ENCODE results near the gene SOCS7. TPM values are rescaled to one million over a fixed set of nuclear protein-coding genes. Genes with fewer than 3 reads are reported as not detected.

SOCS7 gene
- total RNA-seq, 1 donor from 2014 or later = 33.3 TPM

DNA sequence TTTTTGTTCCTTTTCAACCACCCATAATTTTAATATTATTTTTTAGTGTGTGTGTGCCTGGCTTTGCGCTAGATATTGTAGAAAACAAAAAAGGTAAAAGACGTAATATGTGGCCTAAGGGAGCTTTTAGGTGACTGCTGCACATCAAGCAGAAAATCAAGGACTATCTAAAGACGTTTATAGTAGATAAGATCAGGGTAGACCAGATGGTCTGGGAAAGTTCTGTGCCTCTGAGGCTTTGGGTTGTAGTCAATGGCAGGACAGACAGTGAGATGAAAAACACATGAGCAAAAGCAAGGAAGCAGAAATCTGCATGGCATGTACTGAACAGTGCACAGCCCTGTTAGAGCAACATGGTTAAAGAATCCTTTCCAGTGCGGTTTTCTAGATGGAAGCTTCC, 49.8 kb downstream of the SOCS7 start:
- DNase-seq = no peak
- Mint-ChIP-seq H3K36me3 (ENCODE audit: unreplicated experiment) (peaks cover 5% of the 10 kb centered on the region), H3K27ac (ENCODE audit: unreplicated experiment) (no peak overlapping the region), H3K27me3 (ENCODE audit: unreplicated experiment) (no peaks in the 10 kb centered on the region), H3K9me3 (ENCODE audit: unreplicated experiment) (peaks cover 4% of the 10 kb centered on the region), H3K4me1 (ENCODE audit: low read depth, unreplicated experiment) (peaks cover 10% of the 10 kb centered on the region), H3K4me3 (ENCODE audit: unreplicated experiment) (no peak overlapping the region)
- TF ChIP-seq CTCF (IDR thresholded peaks at IDR 0.05; ENCODE audit: partially characterized antibody, unreplicated experiment) = no peak

DNA sequence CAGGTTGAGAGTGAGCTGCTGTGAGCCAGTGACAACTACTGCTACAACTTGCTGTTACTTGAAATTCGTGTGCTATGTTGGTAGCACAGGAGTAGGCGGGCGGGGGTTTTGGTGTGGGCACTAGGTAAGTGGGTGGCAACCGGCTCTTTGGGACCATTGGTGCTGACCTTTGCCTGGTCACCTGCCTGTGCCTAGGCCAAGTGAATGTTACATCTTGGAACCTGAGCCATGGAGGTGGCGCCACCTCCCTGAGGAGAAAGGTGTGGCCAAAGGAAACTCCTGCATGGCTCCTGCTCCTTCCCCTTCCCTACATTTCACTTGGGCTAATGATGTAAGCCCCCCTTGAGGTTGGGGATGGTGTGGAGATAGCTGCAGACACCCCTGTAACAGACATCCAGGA, 51.3 kb downstream of the SOCS7 start:
- Mint-ChIP-seq H3K27ac (ENCODE audit: unreplicated experiment) (peak overlapping the region; percentile 59), H3K27me3 (ENCODE audit: unreplicated experiment) (no peaks in the 10 kb centered on the region), H3K9me3 (ENCODE audit: unreplicated experiment) (peaks cover 2% of the 10 kb centered on the region), H3K4me3 (ENCODE audit: unreplicated experiment) (no peak overlapping the region), H3K4me1 (ENCODE audit: low read depth, unreplicated experiment) (peaks cover 10% of the 10 kb centered on the region), H3K36me3 (ENCODE audit: unreplicated experiment) (no peaks in the 10 kb centered on the region)
- no peak for TF ChIP-seq CTCF (IDR thresholded peaks at IDR 0.05; ENCODE audit: partially characterized antibody, unreplicated experiment)
- DNase-seq = no peak

- no peak for TF ChIP-seq CTCF (IDR thresholded peaks at IDR 0.05; ENCODE audit: partially characterized antibody, unreplicated experiment)
- no peak for DNase-seq
- Mint-ChIP-seq H3K4me1 (ENCODE audit: low read depth, unreplicated experiment) (peaks cover 10% of the 10 kb centered on the region), H3K9me3 (ENCODE audit: unreplicated experiment) (peaks cover 2% of the 10 kb centered on the region), H3K27ac (ENCODE audit: unreplicated experiment) (no peak overlapping the region), H3K27me3 (ENCODE audit: unreplicated experiment) (no peaks in the 10 kb centered on the region), H3K36me3 (ENCODE audit: unreplicated experiment) (no peaks in the 10 kb centered on the region), H3K4me3 (ENCODE audit: unreplicated experiment) (peak overlapping the region; percentile 47)
These were observed 51.8 kb downstream of the SOCS7 start for GRCh38 chr17:38403491-38403890.

- no peak for DNase-seq
- H3K36me3 Mint-ChIP-seq (ENCODE audit: unreplicated experiment) = no peaks in the 10 kb centered on the region
- peak overlapping the region; percentile 7 for H3K27ac Mint-ChIP-seq (ENCODE audit: unreplicated experiment)
- H3K4me1 Mint-ChIP-seq (ENCODE audit: low read depth, unreplicated experiment) = peaks cover 10% of the 10 kb centered on the region
- peaks cover 2% of the 10 kb centered on the region for H3K9me3 Mint-ChIP-seq (ENCODE audit: unreplicated experiment)
- H3K27me3 Mint-ChIP-seq (ENCODE audit: unreplicated experiment) = no peaks in the 10 kb centered on the region
- no peak for TF ChIP-seq CTCF (IDR thresholded peaks at IDR 0.05; ENCODE audit: partially characterized antibody, unreplicated experiment)
- peak overlapping the region; percentile 2 for H3K4me3 Mint-ChIP-seq (ENCODE audit: unreplicated experiment)
These were observed 52.7 kb downstream of the SOCS7 start for GRCh38 chr17:38404174-38404943.

- Mint-ChIP-seq H3K36me3 (ENCODE audit: unreplicated experiment) (no peaks in the 10 kb centered on the region), H3K27me3 (ENCODE audit: unreplicated experiment) (no peaks in the 10 kb centered on the region), H3K4me3 (ENCODE audit: unreplicated experiment) (no peak overlapping the region), H3K4me1 (ENCODE audit: low read depth, unreplicated experiment) (peaks cover 10% of the 10 kb centered on the region), H3K27ac (ENCODE audit: unreplicated experiment) (no peak overlapping the region), H3K9me3 (ENCODE audit: unreplicated experiment) (peaks cover 2% of the 10 kb centered on the region)
- DNase-seq = no peak
- TF ChIP-seq CTCF (IDR thresholded peaks at IDR 0.05; ENCODE audit: partially characterized antibody, unreplicated experiment) = no peak
These were observed 54.0 kb downstream of the SOCS7 start for GRCh38 chr17:38405654-38406053.
